Activated T-helper 9 cell treated with anti-CD3 and anti-CD28 coated beads, Interleukin-2, amount 50 U/mL, for 16 hours (primary cell): ENCODE results near the gene TSHR.
"Not testable (repeated sequence)": the region's sequence is repeated elsewhere in the genome, so short reads cannot be mapped to it uniquely, and the experiment has no call there.

Source experiments
- DNase-seq: peaks from one replicate; pipeline ENCODE4 v3.0.0-alpha.2; 2020; ENCODE audit warnings: low read depth

The TSHR gene

GRCh38 chr14:80951491-80951890, 3.9 kb upstream of the TSHR start:
- DNase-seq = no peak

GRCh38 chr14:80953211-80953610, 2.2 kb upstream of the TSHR start:
- not testable (repeated sequence) for DNase-seq

- peak; percentile 56 for DNase-seq
Measured at GRCh38 chr14:80954687-80955299, 628 bp upstream of the TSHR start.

GRCh38 chr14:80956102-80956501, 681 bp downstream of the TSHR start:
- DNase-seq = no peak

- DNase-seq = no peak
Measured at GRCh38 chr14:80956922-80957321, 1.5 kb downstream of the TSHR start.

- DNase-seq = no peak
Measured at GRCh38 chr14:80957613-80958012, 2.2 kb downstream of the TSHR start.

- no peak for DNase-seq
Measured at GRCh38 chr14:80958226-80958625, 2.8 kb downstream of the TSHR start.

GRCh38 chr14:80958939-80959338, 3.5 kb downstream of the TSHR start:
- no peak for DNase-seq

- peak; percentile 9 for DNase-seq
Measured at GRCh38 chr14:80959496-80959895, 4.1 kb downstream of the TSHR start.

GRCh38 chr14:80965037-80965436, 9.6 kb downstream of the TSHR start:
- no peak for DNase-seq

GRCh38 chr14:80973931-80974641, 18.7 kb downstream of the TSHR start:
- no peak for DNase-seq

GRCh38 chr14:80974679-80975078, 19.3 kb downstream of the TSHR start:
- no peak for DNase-seq

GRCh38 chr14:80977221-80977620, 21.8 kb downstream of the TSHR start:
- DNase-seq = no peak

- DNase-seq = no peak
Measured at GRCh38 chr14:80978403-80978802, 23.0 kb downstream of the TSHR start.

- no peak for DNase-seq
Measured at GRCh38 chr14:80979951-80980350, 24.5 kb downstream of the TSHR start.

- DNase-seq = no peak
Measured at GRCh38 chr14:80981156-80981555, 25.7 kb downstream of the TSHR start.

GRCh38 chr14:80981673-80982072, 26.3 kb downstream of the TSHR start:
- DNase-seq = no peak

GRCh38 chr14:80982711-80983110, 27.3 kb downstream of the TSHR start:
- no peak for DNase-seq

- peak; percentile 33 for DNase-seq
Measured at GRCh38 chr14:80987235-80988032, 32.0 kb downstream of the TSHR start.

GRCh38 chr14:80988192-80988591, 32.8 kb downstream of the TSHR start:
- DNase-seq = no peak

GRCh38 chr14:80988735-80989429, 33.5 kb downstream of the TSHR start:
- no peak for DNase-seq

- DNase-seq = no peak
Measured at GRCh38 chr14:80992580-80992979, 37.2 kb downstream of the TSHR start.
